Measurements from ENCODE around the gene SCGB2B2. TPM values are rescaled to one million over a fixed set of nuclear protein-coding genes. Genes with fewer than 3 reads are reported as not detected.

Gene SCGB2B2
- total RNA-seq, 1 experiment from 2014 or later: 0.59 TPM

GRCh38 chr19:34639491-34640085 is 37.4 kb downstream of the SCGB2B2 start:
- peaks cover 9% of the 10 kb centered on the region; the same call in 1 of the 2 replicates for H3K9me3 ChIP-seq (ENCODE audit: control insufficient read depth, insufficient read depth, low read depth, low read length)
- ChIA-PET POLR2A (no interaction called here), CTCF (interaction anchor here (0.5 to 2.1 kb wide), 5 partner anchors 25 to 73 kb away, joined by 3 to 10 read pairs (median 4); no protein-coding TSS in a partner anchor)
- no TSS peak for BruUV-seq (replicated peaks)
- intact Hi-C loops (cut with micrococcal nuclease; ENCODE audit: unreplicated experiment): loop anchor here (1.0 kb wide), 1 partner anchor 73 kb away; no protein-coding TSS in a partner anchor
- DNase-seq (ENCODE audit: low read depth, low spot score) (peak; percentile 43), ATAC-seq (peak; percentile 92)
- in situ Hi-C loops (cut with HindIII; ENCODE audit: low pct_unique_long_range_greater_than_20kb, low sequenced_read_pairs): no loop called here
- H3K4me1 ChIP-seq (ENCODE audit: control insufficient read depth, insufficient read depth, low read length): no peaks in the 10 kb centered on the region
- no peaks in the 10 kb centered on the region for H3K27me3 ChIP-seq (ENCODE audit: control insufficient read depth, insufficient read depth, low read length)
- H3K27ac ChIP-seq (ENCODE audit: low read length): no peak overlapping the region
- TF ChIP-seq CTCF (IDR thresholded peaks at IDR 0.05): peak; percentile 92
- TF ChIP-seq POLR2AphosphoS5 (IDR thresholded peaks at IDR 0.05; ENCODE audit: low read depth, low read length): no peak
- no peaks in the 10 kb centered on the region for H3K36me3 ChIP-seq (ENCODE audit: control insufficient read depth, insufficient read depth, low read length)
- H3K4me3 ChIP-seq (ENCODE audit: low read depth in 2 of 2, low read length in 2 of 2): no peak overlapping the region

GRCh38 chr19:34633802-34634201 is 43.2 kb downstream of the SCGB2B2 start:
- no peaks in the 10 kb centered on the region for H3K36me3 ChIP-seq (ENCODE audit: control insufficient read depth, insufficient read depth, low read length)
- BruUV-seq (replicated peaks): no TSS peak
- no peak overlapping the region for H3K4me3 ChIP-seq (ENCODE audit: low read depth in 2 of 2, low read length in 2 of 2)
- in situ Hi-C loops (cut with HindIII; ENCODE audit: low pct_unique_long_range_greater_than_20kb, low sequenced_read_pairs): no loop called here
- H3K9me3 ChIP-seq (ENCODE audit: control insufficient read depth, insufficient read depth, low read depth, low read length): peaks cover 21% of the 10 kb centered on the region; the same call in 1 of the 2 replicates
- POLR2A ChIA-PET: interaction anchor here (0.7 kb wide), 1 partner anchor 293 kb away, joined by 3 read pairs; the partner anchor contains the start of gene ZNF30
- CTCF ChIA-PET: no interaction called here
- H3K27me3 ChIP-seq (ENCODE audit: control insufficient read depth, insufficient read depth, low read length): no peaks in the 10 kb centered on the region
- no peaks in the 10 kb centered on the region for H3K4me1 ChIP-seq (ENCODE audit: control insufficient read depth, insufficient read depth, low read length)
- ATAC-seq (no peak), DNase-seq (ENCODE audit: low read depth, low spot score) (no peak)
- intact Hi-C loops (cut with micrococcal nuclease; ENCODE audit: unreplicated experiment): no loop called here
- H3K27ac ChIP-seq (ENCODE audit: low read length): no peak overlapping the region
- TF ChIP-seq REST (IDR thresholded peaks at IDR 0.05; ENCODE audit: insufficient read depth in 1 of 2, low read depth in 2 of 2, low read length in 1 of 2) (no peak), TCF7L2 (IDR thresholded peaks at IDR 0.05; ENCODE audit: low read depth, low read length) (no peak), CTCF (IDR thresholded peaks at IDR 0.05) (no peak), SIN3A (IDR thresholded peaks at IDR 0.05; ENCODE audit: borderline replicate concordance, insufficient read depth, low read depth, low read length) (no peak), POLR2AphosphoS5 (IDR thresholded peaks at IDR 0.05; ENCODE audit: low read depth, low read length) (no peak)

Other genes with a start within 250 kb of the SCGB2B2 start
- gene UBA2, start 248.8 kb downstream of the SCGB2B2 start, total RNA-seq (2021; ENCODE audit: unreplicated experiment): 215 TPM
- 73.6 TPM for gene WTIP, start 195.4 kb downstream of the SCGB2B2 start, total RNA-seq (2021; ENCODE audit: unreplicated experiment)
- gene ZNF302, start 519 bp upstream of the SCGB2B2 start, total RNA-seq (2021; ENCODE audit: unreplicated experiment): 26.4 TPM
- gene ZNF181, start 57.1 kb upstream of the SCGB2B2 start, total RNA-seq (2021; ENCODE audit: unreplicated experiment): 11.5 TPM
- gene ZNF599, start 96.1 kb upstream of the SCGB2B2 start, total RNA-seq (2021; ENCODE audit: unreplicated experiment): 8.2 TPM
- 5.3 TPM for gene ZNF30, start 249.7 kb upstream of the SCGB2B2 start, total RNA-seq (2021; ENCODE audit: unreplicated experiment)

Data from Panc1 (cell line).